Liver (tissue), 9 donors: ENCODE measurements around the gene OSTN. TPM values are rescaled to one million over a fixed set of nuclear protein-coding genes. Genes with fewer than 3 reads are reported as not detected.

Source experiments
- DNase-seq: peaks from one replicate; pipeline ENCODE4 v3.0.0-alpha.2; 2017; ENCODE audit warnings: low spot score
- H3K27ac ChIP-seq, 2 donors: one replicate each; pipeline ENCODE4 v1.7.0; 2013; ENCODE audit warnings: inconsistent platforms in 2 of 2, low read length in 2 of 2, control low read depth in 1 of 2, low read depth in 1 of 2, mild to moderate bottlenecking in 1 of 2
- H3K27me3 ChIP-seq, 4 donors: one replicate each; pipeline versions ENCODE4 v1.6.1 to v1.7.0; 2013; ENCODE audit warnings: low read length in 3 of 4, inconsistent platforms in 1 of 4, mild to moderate bottlenecking in 1 of 4, moderate library complexity in 1 of 4; ENCODE audit not compliant: control insufficient read depth in 4 of 4, insufficient read depth in 4 of 4
- H3K36me3 ChIP-seq, 4 donors: one replicate each; pipeline versions ENCODE4 v1.6.1 to v1.7.0; 2013; ENCODE audit warnings: low read length in 3 of 4, mild to moderate bottlenecking in 3 of 4, low read depth in 1 of 4, moderate library complexity in 1 of 4; ENCODE audit not compliant: control insufficient read depth in 4 of 4, insufficient read depth in 3 of 4
- H3K4me1 ChIP-seq, 4 donors: one replicate each; pipeline versions ENCODE4 v1.6.1 to v1.7.0; 2013; ENCODE audit warnings: low read length in 3 of 4, mild to moderate bottlenecking in 3 of 4, moderate library complexity in 1 of 4; ENCODE audit not compliant: control insufficient read depth in 4 of 4, insufficient read depth in 4 of 4
- H3K4me3 ChIP-seq, 3 donors: one replicate each; pipeline versions ENCODE4 v1.6.1 to v1.7.0; 2013; ENCODE audit warnings: low read length in 3 of 3, control low read depth in 1 of 3, low read depth in 1 of 3, mild to moderate bottlenecking in 1 of 3
- H3K9ac ChIP-seq, 2 donors: one replicate each; pipeline ENCODE4 v1.7.0; 2013; ENCODE audit warnings: low read length in 2 of 2, mild to moderate bottlenecking in 2 of 2, moderate library complexity in 2 of 2, control low read depth in 1 of 2, low read depth in 1 of 2
- H3K9me3 ChIP-seq, 4 donors: one replicate each; pipeline versions ENCODE4 v1.6.1 to v1.7.0; 2013; ENCODE audit warnings: low read length in 3 of 4; ENCODE audit not compliant: control insufficient read depth in 4 of 4
- EGR1 ChIP-seq, 2 donors: IDR thresholded peaks; 2 replicates each; pipeline ENCODE4 v1.6.1; 2016 to 2018; ENCODE audit warnings: antibody characterized with exemption in 2 of 2, low read depth in 2 of 2
- FOXA1 ChIP-seq: IDR thresholded peaks from 2 replicates; pipeline ENCODE4 v1.6.1; 2016; ENCODE audit warnings: antibody characterized with exemption
- FOXA2 ChIP-seq: IDR thresholded peaks from 2 replicates; pipeline ENCODE4 v1.6.1; 2016; ENCODE audit warnings: antibody characterized with exemption
- HNF4A ChIP-seq, 2 donors: conservative IDR thresholded peaks; 2 replicates each; pipeline ENCODE4 v1.6.1; 2016; ENCODE audit warnings: antibody characterized with exemption in 2 of 2, mild to moderate bottlenecking in 2 of 2
- HNF4G ChIP-seq: IDR thresholded peaks from 2 replicates; pipeline ENCODE4 v1.6.1; 2016; ENCODE audit warnings: antibody characterized with exemption
- JUND ChIP-seq, 2 donors: IDR thresholded peaks; 2 replicates each; pipeline ENCODE4 v1.6.1; 2016; ENCODE audit warnings: antibody characterized with exemption in 2 of 2
- MAX ChIP-seq: IDR thresholded peaks from 2 replicates; pipeline ENCODE4 v1.6.1; 2016; ENCODE audit warnings: antibody characterized with exemption
- REST ChIP-seq: IDR thresholded peaks from 2 replicates; pipeline ENCODE4 v1.6.1; 2016; ENCODE audit warnings: antibody characterized with exemption, mild to moderate bottlenecking
- RXRA ChIP-seq, 2 donors: IDR thresholded peaks; 2 replicates each; pipeline ENCODE4 v1.6.1; 2017 to 2018; ENCODE audit warnings: antibody characterized with exemption in 2 of 2, mild to moderate bottlenecking in 1 of 2
- SP1 ChIP-seq: IDR thresholded peaks from 2 replicates; pipeline ENCODE4 v1.6.1; 2018; ENCODE audit warnings: antibody characterized with exemption, mild to moderate bottlenecking
- TAF1 ChIP-seq: conservative IDR thresholded peaks from 2 replicates; pipeline ENCODE4 v1.6.1; 2016; ENCODE audit warnings: antibody characterized with exemption, mild to moderate bottlenecking
- YY1 ChIP-seq: IDR thresholded peaks from 2 replicates; pipeline ENCODE4 v1.6.1; 2016; ENCODE audit warnings: antibody characterized with exemption, mild to moderate bottlenecking
- WGBS: extraction: QIAGEN DNeasy Blood & Tissue Kit; methylation state at CpG from one replicate; pipeline ENCODE4 v1.1.7; 2013; 5-methylcytosine and 5-hydroxymethylcytosine counted together
- polyA plus RNA-seq, 2 donors: library from polyadenylated mRNA; stranded (reverse) in 1 of 2; unstranded in 1 of 2; fragments of 200-250 nt in 1 of 2; fragments of >200 nt in 1 of 2; fragmentation: Nextera tagmentation in 1 of 2; extraction: Ambion mirVana in 1 of 2; gene quantifications; one replicate each; pipeline versions ENCODE4 v1.2.1 to v1.2.3, GENCODE V29; 2013 to 2015
- total RNA-seq, 2 donors: library from RNA; depleted of rRNA; stranded (reverse); fragments of >200 nt; gene quantifications; one replicate each; pipeline ENCODE4 v1.2.3, GENCODE V29; 2014
- TF ChIP-seq, protein P1 (sequence below): IDR thresholded peaks from 2 replicates; pipeline ENCODE4 v1.6.1; 2016; ENCODE audit warnings: antibody characterized with exemption
- TF ChIP-seq, protein P2 (sequence below): IDR thresholded peaks from 2 replicates; pipeline ENCODE4 v1.6.1; 2016; ENCODE audit warnings: antibody characterized with exemption
- TF ChIP-seq, protein P3 (sequence below): fragments of 150-350 bp; IDR thresholded peaks from 2 replicates; pipeline ENCODE4 v1.5.1; 2017; ENCODE audit warnings: improper control_type of control experiment, low read depth, low read length; ENCODE audit not compliant: missing input control
- donor health status: healthy.
- donor health status: healthy.
- donor health status: healthy.
- donor health status: healthy.
- donor health status: healthy.

The OSTN gene
- total and polyA plus RNA-seq, 4 donors, result not detected

GRCh38 chr3:191234216-191234615 is 35.2 kb downstream of the OSTN start:
- TF ChIP-seq, protein P1, sequence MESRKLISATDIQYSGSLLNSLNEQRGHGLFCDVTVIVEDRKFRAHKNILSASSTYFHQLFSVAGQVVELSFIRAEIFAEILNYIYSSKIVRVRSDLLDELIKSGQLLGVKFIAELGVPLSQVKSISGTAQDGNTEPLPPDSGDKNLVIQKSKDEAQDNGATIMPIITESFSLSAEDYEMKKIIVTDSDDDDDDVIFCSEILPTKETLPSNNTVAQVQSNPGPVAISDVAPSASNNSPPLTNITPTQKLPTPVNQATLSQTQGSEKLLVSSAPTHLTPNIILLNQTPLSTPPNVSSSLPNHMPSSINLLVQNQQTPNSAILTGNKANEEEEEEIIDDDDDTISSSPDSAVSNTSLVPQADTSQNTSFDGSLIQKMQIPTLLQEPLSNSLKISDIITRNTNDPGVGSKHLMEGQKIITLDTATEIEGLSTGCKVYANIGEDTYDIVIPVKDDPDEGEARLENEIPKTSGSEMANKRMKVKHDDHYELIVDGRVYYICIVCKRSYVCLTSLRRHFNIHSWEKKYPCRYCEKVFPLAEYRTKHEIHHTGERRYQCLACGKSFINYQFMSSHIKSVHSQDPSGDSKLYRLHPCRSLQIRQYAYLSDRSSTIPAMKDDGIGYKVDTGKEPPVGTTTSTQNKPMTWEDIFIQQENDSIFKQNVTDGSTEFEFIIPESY, result no peak
- TF ChIP-seq HNF4G, result no peak
- TF ChIP-seq YY1, result no peak
- TF ChIP-seq EGR1 (IDR thresholded peaks at IDR 0.05; ENCODE audit: low read depth in 2 of 2), result no peak
- TF ChIP-seq HNF4A (conservative IDR thresholded peaks at IDR 0.05), result no peak
- TF ChIP-seq REST, result no peak
- no peak for TF ChIP-seq FOXA1
- no peak for TF ChIP-seq SP1
- TF ChIP-seq, protein P2, sequence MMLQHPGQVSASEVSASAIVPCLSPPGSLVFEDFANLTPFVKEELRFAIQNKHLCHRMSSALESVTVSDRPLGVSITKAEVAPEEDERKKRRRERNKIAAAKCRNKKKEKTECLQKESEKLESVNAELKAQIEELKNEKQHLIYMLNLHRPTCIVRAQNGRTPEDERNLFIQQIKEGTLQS, result no peak
- TF ChIP-seq JUND (IDR thresholded peaks at IDR 0.05), result no peak
- no peak for TF ChIP-seq TAF1
- TF ChIP-seq, protein P3, sequence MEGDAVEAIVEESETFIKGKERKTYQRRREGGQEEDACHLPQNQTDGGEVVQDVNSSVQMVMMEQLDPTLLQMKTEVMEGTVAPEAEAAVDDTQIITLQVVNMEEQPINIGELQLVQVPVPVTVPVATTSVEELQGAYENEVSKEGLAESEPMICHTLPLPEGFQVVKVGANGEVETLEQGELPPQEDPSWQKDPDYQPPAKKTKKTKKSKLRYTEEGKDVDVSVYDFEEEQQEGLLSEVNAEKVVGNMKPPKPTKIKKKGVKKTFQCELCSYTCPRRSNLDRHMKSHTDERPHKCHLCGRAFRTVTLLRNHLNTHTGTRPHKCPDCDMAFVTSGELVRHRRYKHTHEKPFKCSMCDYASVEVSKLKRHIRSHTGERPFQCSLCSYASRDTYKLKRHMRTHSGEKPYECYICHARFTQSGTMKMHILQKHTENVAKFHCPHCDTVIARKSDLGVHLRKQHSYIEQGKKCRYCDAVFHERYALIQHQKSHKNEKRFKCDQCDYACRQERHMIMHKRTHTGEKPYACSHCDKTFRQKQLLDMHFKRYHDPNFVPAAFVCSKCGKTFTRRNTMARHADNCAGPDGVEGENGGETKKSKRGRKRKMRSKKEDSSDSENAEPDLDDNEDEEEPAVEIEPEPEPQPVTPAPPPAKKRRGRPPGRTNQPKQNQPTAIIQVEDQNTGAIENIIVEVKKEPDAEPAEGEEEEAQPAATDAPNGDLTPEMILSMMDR, result no peak
- no peak for TF ChIP-seq MAX
- TF ChIP-seq FOXA2, result no peak
- no peak for TF ChIP-seq RXRA (IDR thresholded peaks at IDR 0.05)
- no peaks in the 10 kb centered on the region for H3K27me3 ChIP-seq
- H3K4me1 ChIP-seq, result no peaks in the 10 kb centered on the region
- H3K9me3 ChIP-seq, result no peaks in the 10 kb centered on the region
- WGBS, result 96% methylated on average over 9 of the region's 9 CpGs
- H3K9ac ChIP-seq, result no peak overlapping the region
- H3K27ac ChIP-seq, result no peak overlapping the region
- H3K4me3 ChIP-seq, result no peak overlapping the region
- H3K36me3 ChIP-seq, result no peaks in the 10 kb centered on the region
- DNase-seq, result no peak
